Smooth muscle cell (in vitro differentiated cells): ENCODE results near the gene DUSP7. TPM values are rescaled to one million over a fixed set of nuclear protein-coding genes. Genes with fewer than 3 reads are reported as not detected.

Source experiments
- DNase-seq: peaks from one replicate; lab custom pipeline; 2025; ENCODE audit not compliant: unreplicated experiment; lab: John Stamatoyannopoulos, UW
- H2AFZ ChIP-seq: fragments of 200-600 bp; sonication (generic); 2 replicates; pipeline ENCODE4 v1.6.0; 2016; ENCODE audit warnings: antibody characterized with exemption, low read depth, mild to moderate bottlenecking
- H3F3A ChIP-seq: fragments of 200-600 bp; sonication (generic); 2 replicates; pipeline ENCODE4 v1.6.0; 2017; ENCODE audit warnings: antibody characterized with exemption, low read depth
- H3K27ac ChIP-seq: fragments of 200-600 bp; sonication (generic); 2 replicates; pipeline ENCODE4 v1.5.1; 2016; ENCODE audit warnings: low read depth, mild to moderate bottlenecking
- H3K27me3 ChIP-seq: fragments of 200-600 bp; sonication (generic); 2 replicates; pipeline ENCODE4 v1.6.1; 2016; ENCODE audit warnings: low read depth, mild to moderate bottlenecking
- H3K36me3 ChIP-seq: fragments of 200-600 bp; sonication (generic); 2 replicates; pipeline ENCODE4 v1.5.1; 2016; ENCODE audit warnings: low read depth
- H3K4me1 ChIP-seq: fragments of 200-600 bp; sonication (generic); 2 replicates; pipeline ENCODE4 v1.5.1; 2016; ENCODE audit warnings: low read depth
- H3K4me2 ChIP-seq: fragments of 200-600 bp; sonication (generic); 2 replicates; pipeline ENCODE4 v1.6.0; 2016; ENCODE audit warnings: mild to moderate bottlenecking
- H3K4me3 ChIP-seq: fragments of 200-600 bp; sonication (generic); 2 replicates; pipeline ENCODE4 v1.5.1; 2016; ENCODE audit warnings: mild to moderate bottlenecking
- H3K79me2 ChIP-seq: fragments of 200-600 bp; sonication (generic); 2 replicates; pipeline ENCODE4 v1.6.0; 2016; ENCODE audit warnings: low read depth, mild to moderate bottlenecking
- H3K9ac ChIP-seq: fragments of 200-600 bp; sonication (generic); 2 replicates; pipeline ENCODE4 v1.6.0; 2016; ENCODE audit warnings: low read depth
- H3K9me3 ChIP-seq: fragments of 200-600 bp; sonication (generic); replicated peaks from 2 replicates; pipeline ENCODE4 v1.5.1; 2016; ENCODE audit warnings: low read depth
- H4K20me1 ChIP-seq: fragments of 200-600 bp; sonication (generic); 2 replicates; pipeline ENCODE4 v1.6.0; 2016; ENCODE audit warnings: low read depth
- WGBS: methylation state at CpG from one replicate; pipeline ENCODE4 v1.1.7; 2016; ENCODE audit warnings: low lambda C conversion rate; 5-methylcytosine and 5-hydroxymethylcytosine counted together
- polyA plus RNA-seq: library from polyadenylated mRNA; unstranded; fragments of >200 nt; fragmentation: Nextera tagmentation; extraction: Ambion mirVana; gene quantifications from 2 replicates; pipeline ENCODE4 v1.2.1, GENCODE V29; 2016
- total RNA-seq: library from RNA; depleted of rRNA; stranded (reverse); fragments of >200 nt; gene quantifications from 2 replicates; pipeline ENCODE4 v1.2.3, GENCODE V29; 2014
- TF ChIP-seq, protein P1 (sequence below): fragments of 200-600 bp; sonication (generic); IDR thresholded peaks from 2 replicates; pipeline ENCODE4 v1.5.1; 2017; ENCODE audit warnings: borderline replicate concordance, mild to moderate bottlenecking, antibody characterized with exemption; ENCODE audit not compliant: insufficient read depth, poor library complexity, severe bottlenecking

Gene DUSP7
- total and polyA plus RNA-seq, 2 experiments from 2014 or later = 12.4 to 26.8 TPM

DNA sequence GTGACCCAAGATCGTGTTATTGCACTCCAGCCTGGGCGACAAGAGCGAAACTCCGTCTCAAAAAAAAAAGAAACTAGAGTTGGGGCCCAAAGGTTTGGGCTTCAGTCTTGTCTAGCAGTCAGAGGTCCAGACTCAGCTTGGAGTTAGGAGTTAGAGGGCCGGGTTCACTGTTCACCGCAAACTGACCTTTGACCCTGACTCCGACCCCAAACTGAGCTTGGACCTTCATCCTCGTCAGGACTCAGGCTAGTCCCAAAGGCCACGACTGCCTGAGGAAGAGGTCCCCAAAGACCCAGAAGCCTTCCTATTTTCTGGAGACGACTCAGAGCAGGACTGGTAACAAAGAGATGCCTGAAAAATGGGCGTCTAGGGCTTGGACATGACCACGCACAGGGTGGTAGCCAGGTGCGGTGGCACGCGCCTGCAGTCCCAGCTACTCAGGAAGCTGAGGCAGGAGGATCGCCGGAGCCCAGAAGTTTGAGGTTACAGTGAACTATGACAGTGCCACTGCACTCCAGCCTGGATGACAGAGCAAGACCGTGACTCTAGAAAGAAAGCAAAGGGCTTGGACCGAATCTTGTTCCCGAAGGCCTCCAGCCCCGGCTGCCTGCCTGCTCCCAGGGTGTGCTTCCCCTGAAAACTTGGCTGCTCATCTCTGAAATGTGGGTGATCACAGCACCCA lies 37.9 kb downstream of the DUSP7 start:
- H3K27ac ChIP-seq = no peak overlapping the region
- 96% methylated on average over 21 of the region's 21 CpGs for WGBS
- H3K9me3 ChIP-seq = no peaks in the 10 kb centered on the region
- DNase-seq = no peak
- peaks cover 9% of the 10 kb centered on the region for H3F3A ChIP-seq
- no peak overlapping the region for H3K9ac ChIP-seq
- H3K36me3 ChIP-seq = no peaks in the 10 kb centered on the region
- no peak overlapping the region for H3K4me2 ChIP-seq
- no peaks in the 10 kb centered on the region for H4K20me1 ChIP-seq
- H3K4me3 ChIP-seq = no peak overlapping the region
- no peaks in the 10 kb centered on the region for H3K27me3 ChIP-seq
- H3K4me1 ChIP-seq = peaks cover 9% of the 10 kb centered on the region
- TF ChIP-seq, protein P1, sequence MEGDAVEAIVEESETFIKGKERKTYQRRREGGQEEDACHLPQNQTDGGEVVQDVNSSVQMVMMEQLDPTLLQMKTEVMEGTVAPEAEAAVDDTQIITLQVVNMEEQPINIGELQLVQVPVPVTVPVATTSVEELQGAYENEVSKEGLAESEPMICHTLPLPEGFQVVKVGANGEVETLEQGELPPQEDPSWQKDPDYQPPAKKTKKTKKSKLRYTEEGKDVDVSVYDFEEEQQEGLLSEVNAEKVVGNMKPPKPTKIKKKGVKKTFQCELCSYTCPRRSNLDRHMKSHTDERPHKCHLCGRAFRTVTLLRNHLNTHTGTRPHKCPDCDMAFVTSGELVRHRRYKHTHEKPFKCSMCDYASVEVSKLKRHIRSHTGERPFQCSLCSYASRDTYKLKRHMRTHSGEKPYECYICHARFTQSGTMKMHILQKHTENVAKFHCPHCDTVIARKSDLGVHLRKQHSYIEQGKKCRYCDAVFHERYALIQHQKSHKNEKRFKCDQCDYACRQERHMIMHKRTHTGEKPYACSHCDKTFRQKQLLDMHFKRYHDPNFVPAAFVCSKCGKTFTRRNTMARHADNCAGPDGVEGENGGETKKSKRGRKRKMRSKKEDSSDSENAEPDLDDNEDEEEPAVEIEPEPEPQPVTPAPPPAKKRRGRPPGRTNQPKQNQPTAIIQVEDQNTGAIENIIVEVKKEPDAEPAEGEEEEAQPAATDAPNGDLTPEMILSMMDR = no peak
- H2AFZ ChIP-seq = no peak overlapping the region
- H3K79me2 ChIP-seq = no peaks in the 10 kb centered on the region

DNA sequence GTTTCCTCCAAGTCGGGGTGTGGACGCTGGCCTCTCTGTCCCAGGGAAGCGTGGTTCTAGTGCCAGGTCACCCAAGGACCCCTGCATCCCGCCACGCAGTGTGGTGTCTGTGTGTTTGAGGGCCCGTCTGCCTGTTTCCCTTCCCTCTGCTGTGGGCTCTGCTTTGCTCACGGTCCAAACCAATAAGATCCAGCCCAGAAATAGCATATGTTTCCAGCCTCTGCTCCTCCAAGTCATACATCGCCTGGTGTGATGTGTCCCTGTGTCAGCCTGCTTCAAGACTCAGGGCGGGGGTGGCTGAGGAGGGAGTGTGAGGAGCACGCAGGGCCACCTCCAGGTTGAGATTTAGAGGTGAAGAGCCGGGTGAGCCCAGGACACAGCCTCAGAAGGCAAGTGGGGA lies 38.8 kb downstream of the DUSP7 start:
- Histone ChIP-seq H3F3A (peaks cover 2% of the 10 kb centered on the region), H3K9me3 (no peaks in the 10 kb centered on the region), H4K20me1 (no peaks in the 10 kb centered on the region), H3K4me2 (no peak overlapping the region), H3K36me3 (no peaks in the 10 kb centered on the region), H3K27me3 (no peaks in the 10 kb centered on the region), H2AFZ (no peak overlapping the region), H3K9ac (no peak overlapping the region), H3K27ac (no peak overlapping the region), H3K4me1 (peaks cover 7% of the 10 kb centered on the region), H3K4me3 (no peak overlapping the region), H3K79me2 (no peaks in the 10 kb centered on the region)
- WGBS = 83% methylated on average over 11 of the region's 11 CpGs
- TF ChIP-seq, protein P1 = no peak
- no peak for DNase-seq

DNA sequence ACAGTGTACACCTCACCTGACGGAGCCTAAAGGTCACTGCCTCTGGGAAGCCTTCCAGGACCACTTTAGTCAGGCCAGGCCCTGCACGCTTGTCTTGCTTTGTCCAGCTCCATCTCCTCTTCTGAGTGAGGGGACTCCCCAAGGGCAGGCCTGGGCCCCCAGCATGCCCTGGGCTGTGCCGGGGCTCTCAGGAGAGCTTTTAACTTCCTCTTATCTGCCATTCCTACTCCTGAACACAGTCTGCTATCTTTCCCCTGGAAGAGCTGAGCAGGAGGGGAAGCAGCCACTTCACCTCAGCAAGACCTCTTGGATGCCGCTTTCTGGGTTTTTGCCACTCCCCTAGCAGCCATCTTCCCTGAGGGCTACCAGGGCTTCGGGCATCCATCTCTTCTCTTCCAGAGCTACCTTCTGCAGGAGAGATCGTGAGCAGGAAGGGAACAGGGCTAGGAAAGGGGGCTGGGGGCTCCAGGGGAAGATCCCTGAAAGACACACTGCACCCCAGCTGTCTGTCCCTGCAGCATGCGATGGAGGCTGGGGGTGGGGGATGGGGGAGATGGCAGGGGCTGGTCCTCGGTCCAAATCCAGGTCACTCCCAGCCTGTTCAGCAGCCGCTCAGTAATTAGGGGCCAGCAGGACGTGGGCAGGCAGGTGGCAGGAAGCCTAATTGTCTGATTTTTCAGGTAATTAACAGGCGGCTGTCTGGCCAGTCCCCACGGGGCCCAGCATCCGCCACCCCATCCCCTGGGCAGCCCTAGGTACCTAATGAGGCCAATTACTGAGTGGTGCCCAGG lies 40.7 kb downstream of the DUSP7 start:
- no peak overlapping the region for H3K4me3 ChIP-seq
- H2AFZ ChIP-seq = no peak overlapping the region
- H3K9ac ChIP-seq = no peak overlapping the region
- no peaks in the 10 kb centered on the region for H3K36me3 ChIP-seq
- no peaks in the 10 kb centered on the region for H3K9me3 ChIP-seq
- H3K79me2 ChIP-seq = no peaks in the 10 kb centered on the region
- no peak overlapping the region for H3K27ac ChIP-seq
- no peaks in the 10 kb centered on the region for H3F3A ChIP-seq
- H3K4me2 ChIP-seq = no peak overlapping the region
- H4K20me1 ChIP-seq = no peaks in the 10 kb centered on the region
- no peaks in the 10 kb centered on the region for H3K4me1 ChIP-seq
- TF ChIP-seq, protein P1 = no peak
- WGBS = 91% methylated on average over 13 of the region's 13 CpGs
- no peaks in the 10 kb centered on the region for H3K27me3 ChIP-seq
- no peak for DNase-seq
